HepG2 (cell line): ENCODE results near the gene PLEKHN1. TPM values are rescaled to one million over a fixed set of nuclear protein-coding genes. Genes with fewer than 3 reads are reported as not detected.

Source experiments
- CENPT ChIP-seq: sonication (generic); formaldehyde crosslinking; IDR thresholded peaks from 2 replicates; pipeline ENCODE4 v1.8.0; 2022; ENCODE audit warnings: low read depth, mild to moderate bottlenecking, moderate library complexity, missing genetic modification reagents
- GZF1 ChIP-seq: sonication (generic); formaldehyde crosslinking; IDR thresholded peaks from 2 replicates; pipeline ENCODE4 v1.5.1; 2020; ENCODE audit warnings: mild to moderate bottlenecking, missing genetic modification reagents
- HCFC1 ChIP-seq: fragments of 150-350 bp; IDR thresholded peaks from 2 replicates; pipeline ENCODE4 v1.6.1; 2014; ENCODE audit warnings: low read depth, low read length
- HOXA3 ChIP-seq: sonication (generic); formaldehyde crosslinking; IDR thresholded peaks from 2 replicates; pipeline ENCODE4 v1.5.0; 2020; ENCODE audit warnings: missing genetic modification reagents
- ISL2 ChIP-seq: sonication (generic); formaldehyde crosslinking; IDR thresholded peaks from 2 replicates; pipeline ENCODE4 v1.5.0; 2020; ENCODE audit warnings: missing genetic modification reagents
- NCOA2 ChIP-seq: sonication (generic); formaldehyde crosslinking; IDR thresholded peaks from 2 replicates; pipeline ENCODE4 v1.8.0; 2022; ENCODE audit warnings: inconsistent platforms
- SMAD3 ChIP-seq: sonication (generic); formaldehyde crosslinking; IDR thresholded peaks from 2 replicates; pipeline ENCODE4 v1.4.0; 2020; ENCODE audit warnings: missing genetic modification reagents
- ZFX ChIP-seq: sonication (generic); formaldehyde crosslinking; IDR thresholded peaks from 2 replicates; pipeline ENCODE4 v1.4.0; 2020; ENCODE audit warnings: mild to moderate bottlenecking, low read depth, missing genetic modification reagents, moderate library complexity
- ZNF138 ChIP-seq: sonication (generic); formaldehyde crosslinking; IDR thresholded peaks from 2 replicates; pipeline ENCODE4 v1.5.0; 2020; ENCODE audit warnings: mild to moderate bottlenecking, low read depth, missing genetic modification reagents
- ZNF34 ChIP-seq: sonication (generic); formaldehyde crosslinking; IDR thresholded peaks from 2 replicates; pipeline ENCODE4 v1.4.0; 2020; ENCODE audit warnings: mild to moderate bottlenecking, missing genetic modification reagents, borderline replicate concordance
- ZNF441 ChIP-seq: sonication (generic); formaldehyde crosslinking; IDR thresholded peaks from 2 replicates; pipeline ENCODE4 v1.7.0; 2021; ENCODE audit warnings: missing genetic modification reagents, borderline replicate concordance
- ZNF468 ChIP-seq: sonication (generic); formaldehyde crosslinking; IDR thresholded peaks from 2 replicates; pipeline ENCODE4 v1.8.0; 2022; ENCODE audit warnings: mild to moderate bottlenecking, moderate library complexity, missing genetic modification reagents
- ZNF761 ChIP-seq: sonication (generic); formaldehyde crosslinking; conservative IDR thresholded peaks from 2 replicates; pipeline ENCODE4 v1.4.0; 2020; ENCODE audit warnings: mild to moderate bottlenecking, missing genetic modification reagents
- polyA plus RNA-seq, 8 experiments: library from polyadenylated mRNA; depleted of rRNA in 3 of 8; stranded (reverse) in 7 of 8; unstranded in 1 of 8; fragments of >200 nt; fragmentation: Illumina TruSeq in 4 of 8; extraction: Trizol in 4 of 8; gene quantifications; 2 replicates each; pipeline versions ENCODE4 v1.2.1 to v1.2.3, GENCODE V29; 2011 to 2016; ENCODE audit warnings: low read depth in 4 of 8, missing spikeins in 1 of 8, mixed read lengths in 1 of 8; ENCODE audit not compliant: insufficient read depth in 1 of 8
- total RNA-seq, 5 experiments: library from RNA; depleted of rRNA; stranded (reverse); fragments of >200 nt; fragmentation: Illumina TruSeq; extraction: Trizol; gene quantifications; 2 replicates each; pipeline ENCODE4 v1.2.3, GENCODE V29; 2016; ENCODE audit warnings: low read depth in 1 of 5
- TF ChIP-seq, protein P1 (sequence below): sonication (generic); formaldehyde crosslinking; IDR thresholded peaks from 2 replicates; pipeline ENCODE4 v1.4.0; 2020; ENCODE audit warnings: missing genetic modification reagents, borderline replicate concordance
- TF ChIP-seq, protein P2 (sequence below): sonication (generic); formaldehyde crosslinking; IDR thresholded peaks from 2 replicates; pipeline ENCODE4 v1.9.0; 2021; ENCODE audit warnings: missing genetic modification reagents, borderline replicate concordance
- TF ChIP-seq, protein P3 (sequence below): sonication (generic); formaldehyde crosslinking; IDR thresholded peaks from 2 replicates; pipeline ENCODE4 v1.8.1; 2023; ENCODE audit warnings: missing genetic modification reagents, inconsistent platforms, borderline replicate concordance
- TF ChIP-seq, protein P4 (sequence below): sonication (generic); formaldehyde crosslinking; IDR thresholded peaks from 2 replicates; pipeline ENCODE4 v1.5.0; 2020; ENCODE audit warnings: mild to moderate bottlenecking, missing genetic modification reagents

PLEKHN1 gene
- total and polyA plus RNA-seq, 2 of the 13 experiments (the other 11 are each of a cell fraction or from before 2014, with no cell fraction given) = 0.42 to 0.58 TPM

- peak; percentile 82 for TF ChIP-seq ZFX (CRISPR knock-in tag)
- 0 out of 2 replicates have a peak, but pooled peaks have one; percentile 4 for TF ChIP-seq SMAD3 (CRISPR knock-in tag)
- TF ChIP-seq, protein P1, sequence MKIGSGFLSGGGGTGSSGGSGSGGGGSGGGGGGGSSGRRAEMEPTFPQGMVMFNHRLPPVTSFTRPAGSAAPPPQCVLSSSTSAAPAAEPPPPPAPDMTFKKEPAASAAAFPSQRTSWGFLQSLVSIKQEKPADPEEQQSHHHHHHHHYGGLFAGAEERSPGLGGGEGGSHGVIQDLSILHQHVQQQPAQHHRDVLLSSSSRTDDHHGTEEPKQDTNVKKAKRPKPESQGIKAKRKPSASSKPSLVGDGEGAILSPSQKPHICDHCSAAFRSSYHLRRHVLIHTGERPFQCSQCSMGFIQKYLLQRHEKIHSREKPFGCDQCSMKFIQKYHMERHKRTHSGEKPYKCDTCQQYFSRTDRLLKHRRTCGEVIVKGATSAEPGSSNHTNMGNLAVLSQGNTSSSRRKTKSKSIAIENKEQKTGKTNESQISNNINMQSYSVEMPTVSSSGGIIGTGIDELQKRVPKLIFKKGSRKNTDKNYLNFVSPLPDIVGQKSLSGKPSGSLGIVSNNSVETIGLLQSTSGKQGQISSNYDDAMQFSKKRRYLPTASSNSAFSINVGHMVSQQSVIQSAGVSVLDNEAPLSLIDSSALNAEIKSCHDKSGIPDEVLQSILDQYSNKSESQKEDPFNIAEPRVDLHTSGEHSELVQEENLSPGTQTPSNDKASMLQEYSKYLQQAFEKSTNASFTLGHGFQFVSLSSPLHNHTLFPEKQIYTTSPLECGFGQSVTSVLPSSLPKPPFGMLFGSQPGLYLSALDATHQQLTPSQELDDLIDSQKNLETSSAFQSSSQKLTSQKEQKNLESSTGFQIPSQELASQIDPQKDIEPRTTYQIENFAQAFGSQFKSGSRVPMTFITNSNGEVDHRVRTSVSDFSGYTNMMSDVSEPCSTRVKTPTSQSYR (CRISPR knock-in tag) = peak; percentile 43; the same call in 1 of the 2 replicates
- no peak for TF ChIP-seq ZNF468
- no peak for TF ChIP-seq GZF1 (CRISPR knock-in tag)
- TF ChIP-seq ZNF138 (CRISPR knock-in tag) = 0 out of 2 replicates have a peak, but pooled peaks have one; percentile 7
- TF ChIP-seq ZNF441 (CRISPR knock-in tag) = peak; percentile 93
- no peak for TF ChIP-seq ISL2
- 0 out of 2 replicates have a peak, but pooled peaks have one; percentile 10 for TF ChIP-seq HCFC1
- no peak for TF ChIP-seq CENPT (CRISPR knock-in tag)
- TF ChIP-seq, protein P2, sequence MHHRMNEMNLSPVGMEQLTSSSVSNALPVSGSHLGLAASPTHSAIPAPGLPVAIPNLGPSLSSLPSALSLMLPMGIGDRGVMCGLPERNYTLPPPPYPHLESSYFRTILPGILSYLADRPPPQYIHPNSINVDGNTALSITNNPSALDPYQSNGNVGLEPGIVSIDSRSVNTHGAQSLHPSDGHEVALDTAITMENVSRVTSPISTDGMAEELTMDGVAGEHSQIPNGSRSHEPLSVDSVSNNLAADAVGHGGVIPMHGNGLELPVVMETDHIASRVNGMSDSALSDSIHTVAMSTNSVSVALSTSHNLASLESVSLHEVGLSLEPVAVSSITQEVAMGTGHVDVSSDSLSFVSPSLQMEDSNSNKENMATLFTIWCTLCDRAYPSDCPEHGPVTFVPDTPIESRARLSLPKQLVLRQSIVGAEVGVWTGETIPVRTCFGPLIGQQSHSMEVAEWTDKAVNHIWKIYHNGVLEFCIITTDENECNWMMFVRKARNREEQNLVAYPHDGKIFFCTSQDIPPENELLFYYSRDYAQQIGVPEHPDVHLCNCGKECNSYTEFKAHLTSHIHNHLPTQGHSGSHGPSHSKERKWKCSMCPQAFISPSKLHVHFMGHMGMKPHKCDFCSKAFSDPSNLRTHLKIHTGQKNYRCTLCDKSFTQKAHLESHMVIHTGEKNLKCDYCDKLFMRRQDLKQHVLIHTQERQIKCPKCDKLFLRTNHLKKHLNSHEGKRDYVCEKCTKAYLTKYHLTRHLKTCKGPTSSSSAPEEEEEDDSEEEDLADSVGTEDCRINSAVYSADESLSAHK (CRISPR knock-in tag) = no peak
- peak; percentile 10; the same call in 1 of the 2 replicates for TF ChIP-seq NCOA2 (CRISPR knock-in tag)
- TF ChIP-seq HOXA3 = no peak
- TF ChIP-seq, protein P3, sequence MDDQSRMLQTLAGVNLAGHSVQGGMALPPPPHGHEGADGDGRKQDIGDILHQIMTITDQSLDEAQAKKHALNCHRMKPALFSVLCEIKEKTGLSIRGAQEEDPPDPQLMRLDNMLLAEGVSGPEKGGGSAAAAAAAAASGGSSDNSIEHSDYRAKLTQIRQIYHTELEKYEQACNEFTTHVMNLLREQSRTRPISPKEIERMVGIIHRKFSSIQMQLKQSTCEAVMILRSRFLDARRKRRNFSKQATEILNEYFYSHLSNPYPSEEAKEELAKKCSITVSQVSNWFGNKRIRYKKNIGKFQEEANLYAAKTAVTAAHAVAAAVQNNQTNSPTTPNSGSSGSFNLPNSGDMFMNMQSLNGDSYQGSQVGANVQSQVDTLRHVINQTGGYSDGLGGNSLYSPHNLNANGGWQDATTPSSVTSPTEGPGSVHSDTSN = no peak
- peak; percentile 9; the same call in 1 of the 2 replicates for TF ChIP-seq ZNF34 (CRISPR knock-in tag)
- TF ChIP-seq, protein P4, sequence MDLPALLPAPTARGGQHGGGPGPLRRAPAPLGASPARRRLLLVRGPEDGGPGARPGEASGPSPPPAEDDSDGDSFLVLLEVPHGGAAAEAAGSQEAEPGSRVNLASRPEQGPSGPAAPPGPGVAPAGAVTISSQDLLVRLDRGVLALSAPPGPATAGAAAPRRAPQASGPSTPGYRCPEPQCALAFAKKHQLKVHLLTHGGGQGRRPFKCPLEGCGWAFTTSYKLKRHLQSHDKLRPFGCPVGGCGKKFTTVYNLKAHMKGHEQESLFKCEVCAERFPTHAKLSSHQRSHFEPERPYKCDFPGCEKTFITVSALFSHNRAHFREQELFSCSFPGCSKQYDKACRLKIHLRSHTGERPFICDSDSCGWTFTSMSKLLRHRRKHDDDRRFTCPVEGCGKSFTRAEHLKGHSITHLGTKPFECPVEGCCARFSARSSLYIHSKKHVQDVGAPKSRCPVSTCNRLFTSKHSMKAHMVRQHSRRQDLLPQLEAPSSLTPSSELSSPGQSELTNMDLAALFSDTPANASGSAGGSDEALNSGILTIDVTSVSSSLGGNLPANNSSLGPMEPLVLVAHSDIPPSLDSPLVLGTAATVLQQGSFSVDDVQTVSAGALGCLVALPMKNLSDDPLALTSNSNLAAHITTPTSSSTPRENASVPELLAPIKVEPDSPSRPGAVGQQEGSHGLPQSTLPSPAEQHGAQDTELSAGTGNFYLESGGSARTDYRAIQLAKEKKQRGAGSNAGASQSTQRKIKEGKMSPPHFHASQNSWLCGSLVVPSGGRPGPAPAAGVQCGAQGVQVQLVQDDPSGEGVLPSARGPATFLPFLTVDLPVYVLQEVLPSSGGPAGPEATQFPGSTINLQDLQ (CRISPR knock-in tag) = 0 out of 2 replicates have a peak, but pooled peaks have one; percentile 4
- peak; percentile 59; the same call in 1 of the 2 replicates for TF ChIP-seq ZNF761
Observed at GRCh38 chr1:999725-1000356, 33.6 kb downstream of the PLEKHN1 start, which contains the start of gene HES4 (continued).
